ENCODE measurements around the gene SAMM50.

The SAMM50 gene

DNA sequence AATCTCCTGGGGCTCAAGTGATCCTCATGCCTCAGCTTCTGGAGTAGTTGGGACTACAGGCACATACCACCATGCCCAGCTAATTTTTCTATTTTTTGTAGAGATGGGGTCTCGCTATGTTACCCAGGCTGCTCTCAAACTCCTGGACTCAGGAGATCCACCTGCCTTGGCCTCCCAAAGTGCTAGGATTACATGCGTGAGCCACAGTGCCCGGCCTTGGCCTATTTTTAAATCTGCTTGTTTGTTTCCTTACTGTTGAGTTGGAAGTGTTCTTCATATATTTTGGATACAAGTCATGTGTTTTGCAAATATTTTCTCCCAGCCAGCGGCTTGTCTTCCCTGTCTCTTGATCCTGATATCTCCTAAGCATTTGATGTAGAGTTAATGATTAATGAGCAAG is 73.8 kb downstream of the SAMM50 start:
- TF ChIP-seq, protein P1, sequence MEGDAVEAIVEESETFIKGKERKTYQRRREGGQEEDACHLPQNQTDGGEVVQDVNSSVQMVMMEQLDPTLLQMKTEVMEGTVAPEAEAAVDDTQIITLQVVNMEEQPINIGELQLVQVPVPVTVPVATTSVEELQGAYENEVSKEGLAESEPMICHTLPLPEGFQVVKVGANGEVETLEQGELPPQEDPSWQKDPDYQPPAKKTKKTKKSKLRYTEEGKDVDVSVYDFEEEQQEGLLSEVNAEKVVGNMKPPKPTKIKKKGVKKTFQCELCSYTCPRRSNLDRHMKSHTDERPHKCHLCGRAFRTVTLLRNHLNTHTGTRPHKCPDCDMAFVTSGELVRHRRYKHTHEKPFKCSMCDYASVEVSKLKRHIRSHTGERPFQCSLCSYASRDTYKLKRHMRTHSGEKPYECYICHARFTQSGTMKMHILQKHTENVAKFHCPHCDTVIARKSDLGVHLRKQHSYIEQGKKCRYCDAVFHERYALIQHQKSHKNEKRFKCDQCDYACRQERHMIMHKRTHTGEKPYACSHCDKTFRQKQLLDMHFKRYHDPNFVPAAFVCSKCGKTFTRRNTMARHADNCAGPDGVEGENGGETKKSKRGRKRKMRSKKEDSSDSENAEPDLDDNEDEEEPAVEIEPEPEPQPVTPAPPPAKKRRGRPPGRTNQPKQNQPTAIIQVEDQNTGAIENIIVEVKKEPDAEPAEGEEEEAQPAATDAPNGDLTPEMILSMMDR (IDR thresholded peaks at IDR 0.05) = no peak
- no peak for TF ChIP-seq ZFX (IDR thresholded peaks at IDR 0.05; ENCODE audit: borderline replicate concordance)
- peak overlapping the region; percentile 54 for H3K27ac ChIP-seq

DNA sequence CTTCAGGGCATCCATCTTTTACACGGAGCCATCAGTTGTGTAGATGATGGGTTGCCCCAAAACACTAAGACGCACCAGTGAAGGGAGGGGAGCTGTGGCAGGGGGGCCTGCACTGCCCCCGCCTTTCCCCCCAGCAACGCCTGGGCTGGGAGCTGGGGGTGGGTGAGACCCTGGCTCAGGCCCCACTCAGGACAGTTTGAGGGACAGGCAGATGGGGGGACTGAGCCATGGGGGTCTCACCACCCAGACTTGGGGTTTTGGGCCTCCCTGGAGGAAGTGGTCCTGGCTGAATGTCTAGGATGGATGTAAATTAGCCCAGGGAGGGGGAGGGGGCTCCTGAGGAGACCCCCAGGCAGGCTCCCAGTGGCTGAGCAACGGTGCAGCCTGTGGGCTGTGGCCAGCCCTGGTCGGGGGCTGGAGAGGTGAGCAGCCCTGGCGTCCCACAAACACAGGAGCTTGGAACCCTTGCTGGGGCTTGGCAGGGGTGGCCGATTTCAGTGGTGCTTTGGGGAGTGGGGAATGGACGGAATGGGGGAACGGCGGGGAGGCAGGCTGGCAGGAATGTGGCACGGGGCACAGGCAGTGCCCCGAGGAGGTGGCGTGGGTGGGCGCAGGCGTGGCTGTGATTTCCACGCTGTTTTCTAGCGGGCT is 74.9 kb downstream of the SAMM50 start:
- H3K27ac ChIP-seq = no peak overlapping the region; the same call in 1 of the 2 replicates
- TF ChIP-seq, protein P1 (IDR thresholded peaks at IDR 0.05) = no peak
- no peak for TF ChIP-seq ZFX (IDR thresholded peaks at IDR 0.05; ENCODE audit: borderline replicate concordance)

DNA sequence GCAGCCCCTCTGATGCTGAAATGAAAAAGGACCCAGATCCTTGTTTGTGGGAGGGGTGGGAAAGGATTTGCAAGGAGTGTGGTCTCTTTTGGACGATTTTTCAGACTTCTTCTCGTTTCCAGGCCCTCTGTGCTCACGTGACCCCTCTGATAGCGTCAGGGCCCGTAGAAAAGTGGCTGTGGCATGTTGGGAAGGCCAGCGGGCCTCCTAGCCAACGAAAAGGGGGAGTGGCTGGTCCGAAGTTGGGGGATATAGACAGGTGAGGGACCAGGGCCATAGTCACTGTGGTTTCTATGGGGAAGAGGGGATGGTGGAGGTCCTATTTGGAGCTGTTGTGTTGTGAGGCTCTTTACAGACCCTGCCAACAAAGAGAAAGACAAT is 75.5 kb downstream of the SAMM50 start:
- H3K27ac ChIP-seq = no peak overlapping the region
- TF ChIP-seq, protein P1 (IDR thresholded peaks at IDR 0.05) = no peak
- no peak for TF ChIP-seq ZFX (IDR thresholded peaks at IDR 0.05; ENCODE audit: borderline replicate concordance)

DNA sequence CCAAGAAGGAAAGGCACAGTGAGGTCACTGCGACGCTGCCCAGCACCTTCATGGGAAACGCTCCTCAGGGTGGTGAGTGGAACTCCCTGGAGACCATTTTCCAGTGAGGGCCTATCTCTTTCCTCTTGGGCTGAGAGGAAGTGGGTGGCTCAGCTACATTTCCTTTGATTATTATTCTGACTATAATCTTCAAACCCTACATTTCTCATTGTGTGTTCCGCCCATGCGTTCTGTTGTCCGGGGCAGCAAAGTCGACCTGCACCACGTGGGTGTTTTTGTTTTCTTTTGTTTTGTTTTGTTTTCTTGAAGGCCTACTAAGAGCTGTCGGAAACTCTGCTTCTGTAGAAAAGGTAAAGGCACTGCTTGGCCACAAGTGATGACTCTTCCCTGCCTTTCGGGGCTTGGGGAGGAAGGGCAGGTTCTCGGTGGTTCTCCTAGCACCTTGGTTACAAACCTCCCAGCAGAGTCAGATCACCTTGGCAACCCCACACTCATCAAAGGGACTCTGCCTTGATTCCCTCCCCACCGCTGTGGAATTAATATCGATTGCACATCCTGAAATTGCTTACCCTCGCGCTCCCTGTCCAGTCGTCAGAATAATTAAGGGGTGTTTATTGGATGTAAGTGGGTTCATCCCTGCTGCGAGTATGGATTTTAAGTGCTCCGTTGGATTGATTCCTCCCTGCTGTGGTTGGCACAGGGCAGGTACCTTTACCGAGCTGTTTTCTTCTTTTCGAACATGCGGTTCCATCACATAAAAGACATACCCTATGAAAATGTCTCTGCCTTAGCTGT is 76.1 kb downstream of the SAMM50 start:
- TF ChIP-seq, protein P1 (IDR thresholded peaks at IDR 0.05) = no peak
- no peak for TF ChIP-seq ZFX (IDR thresholded peaks at IDR 0.05; ENCODE audit: borderline replicate concordance)
- no peak overlapping the region for H3K27ac ChIP-seq

GRCh38 chr22:44032126-44032730 is 77.0 kb downstream of the SAMM50 start:
- TF ChIP-seq, protein P1 (IDR thresholded peaks at IDR 0.05) = no peak
- no peak for TF ChIP-seq ZFX (IDR thresholded peaks at IDR 0.05; ENCODE audit: borderline replicate concordance)
- no peak overlapping the region for H3K27ac ChIP-seq

GRCh38 chr22:44033287-44033686 is 78.0 kb downstream of the SAMM50 start:
- no peak overlapping the region for H3K27ac ChIP-seq
- no peak for TF ChIP-seq ZFX (IDR thresholded peaks at IDR 0.05; ENCODE audit: borderline replicate concordance)
- TF ChIP-seq, protein P1 (IDR thresholded peaks at IDR 0.05) = no peak

GRCh38 chr22:44033694-44034093 is 78.5 kb downstream of the SAMM50 start:
- no peak overlapping the region for H3K27ac ChIP-seq
- TF ChIP-seq, protein P1 (IDR thresholded peaks at IDR 0.05) = no peak
- TF ChIP-seq ZFX (IDR thresholded peaks at IDR 0.05; ENCODE audit: borderline replicate concordance) = no peak

Data from 22Rv1 (cell line).